ENCODE measurements around the gene CDK5. TPM values are rescaled to one million over a fixed set of nuclear protein-coding genes. Genes with fewer than 3 reads are reported as not detected.

Gene CDK5
- total and polyA plus RNA-seq, 9 of the 15 experiments (the other 6 are each of a cell fraction or from before 2014, with no cell fraction given): 3.2 to 38.0 (median 27.5) TPM

DNA sequence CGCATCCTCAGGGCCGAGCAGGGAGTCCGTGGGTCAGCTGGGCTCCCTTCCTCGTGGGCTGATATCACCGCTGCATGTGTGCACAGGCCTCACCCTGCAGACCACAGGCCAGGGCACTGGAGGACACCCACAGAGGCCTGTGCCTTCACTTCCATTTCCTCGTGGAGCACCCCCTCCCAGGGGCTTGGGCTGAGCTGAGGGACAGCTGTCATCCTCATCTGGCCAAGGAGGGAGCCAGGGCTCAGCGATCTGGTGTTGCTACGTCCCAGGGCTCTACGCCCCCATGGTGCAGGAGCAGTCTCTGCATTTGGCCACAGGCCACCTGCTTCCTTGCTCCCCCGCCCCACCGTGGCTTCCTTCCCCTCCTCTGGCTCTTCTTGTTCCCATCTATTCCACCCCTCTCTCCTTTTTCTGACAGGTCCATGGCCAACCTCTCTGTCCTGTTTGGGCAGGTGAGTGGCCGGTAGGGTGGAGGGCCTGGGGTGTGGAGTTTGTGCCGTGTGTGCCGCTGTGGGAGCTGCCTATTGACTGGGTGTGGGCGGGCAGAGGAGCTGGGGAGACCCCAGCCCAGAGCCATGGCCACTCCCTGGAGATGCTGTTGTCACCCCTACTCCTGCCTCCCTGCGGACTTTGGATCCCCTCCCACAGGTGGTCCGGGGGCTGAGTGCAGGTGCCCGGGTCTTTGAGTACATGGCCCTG, 17.7 kb downstream of the CDK5 start (continued):
- 0 out of 2 replicates have a peak, but pooled peaks have one; percentile 71 for TF ChIP-seq FOXP4 (CRISPR knock-in tag; IDR thresholded peaks at IDR 0.05; ENCODE audit: borderline replicate concordance)
- TF ChIP-seq ZNF830 (CRISPR knock-in tag; IDR thresholded peaks at IDR 0.05): 0 out of 2 replicates have a peak, but pooled peaks have one; percentile 22
- no peak for TF ChIP-seq USF2 (CRISPR knock-in tag; IDR thresholded peaks at IDR 0.05)
- no peak for TF ChIP-seq MIER1 (IDR thresholded peaks at IDR 0.05; ENCODE audit: low read depth)
- no peak for TF ChIP-seq SREBF2 (CRISPR knock-in tag; IDR thresholded peaks at IDR 0.05)
- TF ChIP-seq KDM5B (IDR thresholded peaks at IDR 0.05; ENCODE audit: insufficient replicate concordance, low read depth, low read length): no peak
- no peak for TF ChIP-seq PTBP1 (IDR thresholded peaks at IDR 0.05; ENCODE audit: low read depth, low read length)
- TF ChIP-seq NCOA1 (IDR thresholded peaks at IDR 0.05; ENCODE audit: low read depth): no peak
- TF ChIP-seq PHB2 (IDR thresholded peaks at IDR 0.05; ENCODE audit: low read depth): no peak
- no peak for TF ChIP-seq RFX5 (IDR thresholded peaks at IDR 0.05; ENCODE audit: low read depth, low read length)
- TF ChIP-seq TEAD1 (CRISPR knock-in tag; IDR thresholded peaks at IDR 0.05): no peak
- 0 out of 2 replicates have a peak, but pooled peaks have one; percentile 16 for TF ChIP-seq ARID3B (CRISPR knock-in tag; IDR thresholded peaks at IDR 0.05; ENCODE audit: borderline replicate concordance)
- no peak for TF ChIP-seq NR2C2 (CRISPR knock-in tag; IDR thresholded peaks at IDR 0.05)
- no peak for TF ChIP-seq NR2C2 (tag; IDR thresholded peaks at IDR 0.05)
- TF ChIP-seq PTRF (tag; IDR thresholded peaks at IDR 0.05): no peak
- TF ChIP-seq DEAF1 (CRISPR knock-in tag; IDR thresholded peaks at IDR 0.05): no peak
- TF ChIP-seq ZNF431 (CRISPR knock-in tag; IDR thresholded peaks at IDR 0.05): no peak
- TF ChIP-seq POLR3G (IDR thresholded peaks at IDR 0.05; ENCODE audit: extremely low read depth, insufficient read length, insufficient replicate concordance): no peak
- TF ChIP-seq HEY1 (CRISPR knock-in tag; IDR thresholded peaks at IDR 0.05; ENCODE audit: borderline replicate concordance): no peak
- no peak for TF ChIP-seq ZNF444 (CRISPR knock-in tag; IDR thresholded peaks at IDR 0.05)
- TF ChIP-seq ZNF263 (CRISPR knock-in tag; IDR thresholded peaks at IDR 0.05; ENCODE audit: borderline replicate concordance): peak; percentile 78; the same call in 1 of the 2 replicates
- no peak for TF ChIP-seq ZNF282 (CRISPR knock-in tag; IDR thresholded peaks at IDR 0.05)

Data from K562 (cell line).